CD4-positive, alpha-beta T cell treated with Interferon alpha-2 for 1 hour (primary cell): Measurements from ENCODE around the gene AWAT2.

Experiments
- DNase-seq, 2 donors: peaks; one replicate each; pipeline ENCODE4 v3.0.0-alpha.2; 2020 to 2022

AWAT2 gene

DNA sequence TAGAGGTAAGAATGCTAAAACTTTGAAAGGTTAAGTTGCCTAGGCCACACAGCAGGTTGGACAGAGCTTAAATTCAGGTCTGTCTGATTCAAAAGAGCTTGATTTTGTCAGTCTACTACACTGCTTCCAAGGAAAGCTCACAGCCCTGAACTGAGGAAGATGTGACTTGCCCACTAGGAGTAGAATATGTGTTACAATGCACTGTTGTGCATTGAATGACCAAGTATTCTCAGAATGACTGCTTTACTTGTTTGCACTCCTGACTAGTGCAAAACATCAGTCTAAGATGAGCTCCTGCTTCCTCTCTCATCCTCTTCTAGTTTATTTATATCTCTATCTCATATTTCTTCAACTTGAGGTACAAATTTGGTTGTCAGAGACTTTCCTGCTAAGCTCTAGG is 56.2 kb downstream of the AWAT2 start:
- no peak for DNase-seq

DNA sequence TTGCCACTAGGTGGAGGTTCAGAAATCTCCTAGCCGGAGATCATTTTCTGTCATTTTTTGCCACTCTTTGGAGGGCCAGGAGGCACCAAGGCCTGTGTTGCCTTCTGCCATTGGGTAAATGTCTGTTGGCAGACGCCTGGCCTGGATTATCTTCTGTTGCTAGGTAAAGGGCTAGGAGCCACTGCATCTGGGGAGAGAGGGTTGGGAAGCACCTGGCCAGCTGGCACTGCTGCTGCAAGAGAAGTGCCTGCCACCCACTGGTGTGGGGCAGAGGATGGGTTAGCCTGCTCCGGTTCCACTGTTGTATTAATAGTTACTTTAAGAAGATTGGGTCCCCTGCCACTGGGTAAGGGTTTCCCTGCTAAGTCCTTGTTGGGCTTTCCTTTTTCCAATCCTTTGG is 58.1 kb downstream of the AWAT2 start:
- DNase-seq = no peak
